ENCODE measurements around the gene MTCL1. TPM values are rescaled to one million over a fixed set of nuclear protein-coding genes. Genes with fewer than 3 reads are reported as not detected.

MTCL1 gene
- total and polyA plus RNA-seq, 10 of the 15 experiments (the other 5 are each of a cell fraction or from before 2014, with no cell fraction given), result 0.03 to 0.36 (median 0.13) TPM; not detected in 4

DNA sequence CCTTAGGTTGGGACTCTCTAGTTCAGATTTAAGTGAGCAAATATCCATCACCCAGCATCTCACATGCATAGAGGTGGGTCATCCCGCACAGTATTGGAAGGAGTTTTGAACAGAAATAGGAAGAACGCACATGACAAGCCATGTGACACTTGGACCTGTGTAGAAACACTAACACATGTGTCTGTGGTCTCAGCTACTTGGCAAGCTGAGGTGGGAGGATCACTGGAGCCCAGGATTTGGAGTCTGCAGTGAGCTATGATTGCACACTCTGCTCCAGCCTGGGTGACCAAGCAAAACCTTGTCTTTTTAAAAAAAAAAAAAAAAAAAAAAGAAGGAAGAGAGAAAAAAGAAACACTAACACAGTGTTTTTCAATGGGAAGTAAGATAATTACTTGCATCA is 5.4 kb upstream of the MTCL1 start (continued):
- no peak for TF ChIP-seq NRF1 (conservative IDR thresholded peaks at IDR 0.05; ENCODE audit: low read depth, low read length)

DNA sequence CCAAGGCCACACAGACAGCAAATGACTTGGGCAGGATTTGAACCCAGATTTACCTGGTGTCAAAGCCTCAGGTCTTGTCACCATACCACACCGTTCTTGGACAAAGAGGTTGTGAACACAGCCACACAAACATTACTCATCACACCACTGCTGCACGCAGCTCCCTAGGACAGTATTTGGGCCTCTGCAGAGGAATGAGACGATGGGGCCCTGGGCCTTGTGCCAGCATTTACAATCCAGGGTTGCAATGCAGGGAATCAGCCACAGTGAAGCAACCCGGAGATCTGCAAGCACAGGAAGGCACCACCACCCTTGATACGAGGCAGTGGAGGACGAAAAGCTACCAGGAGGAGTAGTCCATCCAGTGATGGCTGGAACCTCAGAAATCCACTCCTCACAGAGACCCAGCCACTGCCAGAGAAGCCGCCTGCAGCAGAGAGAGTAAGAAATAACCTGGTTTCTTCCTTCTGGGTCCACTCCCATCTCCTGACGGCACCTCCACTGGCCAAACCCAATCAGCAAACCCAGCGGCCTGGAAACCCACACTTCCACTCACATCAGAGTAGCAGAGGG is 3.7 kb upstream of the MTCL1 start:
- in situ Hi-C loops (cut with MboI) (loop anchor here (5.0 to 10.0 kb wide), 2 partner anchors 286 to 443 kb away; no protein-coding TSS in a partner anchor), intact Hi-C loops (cut with micrococcal nuclease; ENCODE audit: unreplicated experiment) (no loop called here)
- DNase-seq (ENCODE audit: low read depth, low spot score) (no peak), ATAC-seq (no peak), FAIRE-seq (no peak)
- H3K9ac ChIP-seq (ENCODE audit: control insufficient read depth, insufficient read depth, low read length), result no peak overlapping the region
- H3K9me3 ChIP-seq (replicated peaks; ENCODE audit: control insufficient read depth, insufficient read depth, low read length), result no peaks in the 10 kb centered on the region
- ChIA-PET POLR2A (no interaction called here), RAD21 (ENCODE audit: unreplicated experiment) (no interaction called here), CTCF (interaction anchor here (0.6 kb wide), 1 partner anchor 9 kb away, joined by 4 read pairs; no protein-coding TSS in a partner anchor), SMC1A (ENCODE audit: uncharacterized antibody, unreplicated experiment) (no interaction called here)
- H4K20me1 ChIP-seq (ENCODE audit: control insufficient read depth, insufficient read depth), result no peaks in the 10 kb centered on the region
- peaks cover 7% of the 10 kb centered on the region for H3K4me1 ChIP-seq (ENCODE audit: control insufficient read depth, insufficient read depth, low read length)
- 31% methylated on average over 9 of the region's 9 CpGs for WGBS (ENCODE audit: insufficient coverage, insufficient replicate concordance, low lambda C conversion rate, missing lambda C conversion rate)
- peaks cover 8 to 21% of the 10 kb centered on the region in 2 experiments for H3K27me3 ChIP-seq (replicated peaks in 1 of 2; ENCODE audit: control insufficient read depth in 2 of 2, insufficient read depth in 2 of 2, low read length in 1 of 2)
- BruUV-seq (replicated peaks), result no TSS peak
- H3K36me3 ChIP-seq (ENCODE audit: control insufficient read depth in 2 of 2, insufficient read depth in 2 of 2, low read length in 1 of 2), result no peaks in the 10 kb centered on the region
- H3K4me2 ChIP-seq (ENCODE audit: control insufficient read depth, insufficient read depth), result no peak overlapping the region
- no peak overlapping the region for H3K27ac ChIP-seq (ENCODE audit: control insufficient read depth, insufficient read depth)
- H3K4me3 ChIP-seq, result no peak overlapping the region
- H2AFZ ChIP-seq (ENCODE audit: control insufficient read depth, low read depth, low read length), result no peak overlapping the region
- H3K79me2 ChIP-seq (ENCODE audit: control insufficient read depth, insufficient read depth, low read length), result no peaks in the 10 kb centered on the region
- TF ChIP-seq, protein P1, sequence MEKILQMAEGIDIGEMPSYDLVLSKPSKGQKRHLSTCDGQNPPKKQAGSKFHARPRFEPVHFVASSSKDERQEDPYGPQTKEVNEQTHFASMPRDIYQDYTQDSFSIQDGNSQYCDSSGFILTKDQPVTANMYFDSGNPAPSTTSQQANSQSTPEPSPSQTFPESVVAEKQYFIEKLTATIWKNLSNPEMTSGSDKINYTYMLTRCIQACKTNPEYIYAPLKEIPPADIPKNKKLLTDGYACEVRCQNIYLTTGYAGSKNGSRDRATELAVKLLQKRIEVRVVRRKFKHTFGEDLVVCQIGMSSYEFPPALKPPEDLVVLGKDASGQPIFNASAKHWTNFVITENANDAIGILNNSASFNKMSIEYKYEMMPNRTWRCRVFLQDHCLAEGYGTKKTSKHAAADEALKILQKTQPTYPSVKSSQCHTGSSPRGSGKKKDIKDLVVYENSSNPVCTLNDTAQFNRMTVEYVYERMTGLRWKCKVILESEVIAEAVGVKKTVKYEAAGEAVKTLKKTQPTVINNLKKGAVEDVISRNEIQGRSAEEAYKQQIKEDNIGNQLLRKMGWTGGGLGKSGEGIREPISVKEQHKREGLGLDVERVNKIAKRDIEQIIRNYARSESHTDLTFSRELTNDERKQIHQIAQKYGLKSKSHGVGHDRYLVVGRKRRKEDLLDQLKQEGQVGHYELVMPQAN (conservative IDR thresholded peaks at IDR 0.05), result no peak
- TF ChIP-seq, protein P2, sequence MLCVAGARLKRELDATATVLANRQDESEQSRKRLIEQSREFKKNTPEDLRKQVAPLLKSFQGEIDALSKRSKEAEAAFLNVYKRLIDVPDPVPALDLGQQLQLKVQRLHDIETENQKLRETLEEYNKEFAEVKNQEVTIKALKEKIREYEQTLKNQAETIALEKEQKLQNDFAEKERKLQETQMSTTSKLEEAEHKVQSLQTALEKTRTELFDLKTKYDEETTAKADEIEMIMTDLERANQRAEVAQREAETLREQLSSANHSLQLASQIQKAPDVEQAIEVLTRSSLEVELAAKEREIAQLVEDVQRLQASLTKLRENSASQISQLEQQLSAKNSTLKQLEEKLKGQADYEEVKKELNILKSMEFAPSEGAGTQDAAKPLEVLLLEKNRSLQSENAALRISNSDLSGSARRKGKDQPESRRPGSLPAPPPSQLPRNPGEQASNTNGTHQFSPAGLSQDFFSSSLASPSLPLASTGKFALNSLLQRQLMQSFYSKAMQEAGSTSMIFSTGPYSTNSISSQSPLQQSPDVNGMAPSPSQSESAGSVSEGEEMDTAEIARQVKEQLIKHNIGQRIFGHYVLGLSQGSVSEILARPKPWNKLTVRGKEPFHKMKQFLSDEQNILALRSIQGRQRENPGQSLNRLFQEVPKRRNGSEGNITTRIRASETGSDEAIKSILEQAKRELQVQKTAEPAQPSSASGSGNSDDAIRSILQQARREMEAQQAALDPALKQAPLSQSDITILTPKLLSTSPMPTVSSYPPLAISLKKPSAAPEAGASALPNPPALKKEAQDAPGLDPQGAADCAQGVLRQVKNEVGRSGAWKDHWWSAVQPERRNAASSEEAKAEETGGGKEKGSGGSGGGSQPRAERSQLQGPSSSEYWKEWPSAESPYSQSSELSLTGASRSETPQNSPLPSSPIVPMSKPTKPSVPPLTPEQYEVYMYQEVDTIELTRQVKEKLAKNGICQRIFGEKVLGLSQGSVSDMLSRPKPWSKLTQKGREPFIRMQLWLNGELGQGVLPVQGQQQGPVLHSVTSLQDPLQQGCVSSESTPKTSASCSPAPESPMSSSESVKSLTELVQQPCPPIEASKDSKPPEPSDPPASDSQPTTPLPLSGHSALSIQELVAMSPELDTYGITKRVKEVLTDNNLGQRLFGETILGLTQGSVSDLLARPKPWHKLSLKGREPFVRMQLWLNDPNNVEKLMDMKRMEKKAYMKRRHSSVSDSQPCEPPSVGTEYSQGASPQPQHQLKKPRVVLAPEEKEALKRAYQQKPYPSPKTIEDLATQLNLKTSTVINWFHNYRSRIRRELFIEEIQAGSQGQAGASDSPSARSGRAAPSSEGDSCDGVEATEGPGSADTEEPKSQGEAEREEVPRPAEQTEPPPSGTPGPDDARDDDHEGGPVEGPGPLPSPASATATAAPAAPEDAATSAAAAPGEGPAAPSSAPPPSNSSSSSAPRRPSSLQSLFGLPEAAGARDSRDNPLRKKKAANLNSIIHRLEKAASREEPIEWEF (IDR thresholded peaks at IDR 0.05; ENCODE audit: insufficient replicate concordance, low read depth, low read length), result no peak
- no peak for TF ChIP-seq ZNF24 (IDR thresholded peaks at IDR 0.05)
- TF ChIP-seq, protein P3, sequence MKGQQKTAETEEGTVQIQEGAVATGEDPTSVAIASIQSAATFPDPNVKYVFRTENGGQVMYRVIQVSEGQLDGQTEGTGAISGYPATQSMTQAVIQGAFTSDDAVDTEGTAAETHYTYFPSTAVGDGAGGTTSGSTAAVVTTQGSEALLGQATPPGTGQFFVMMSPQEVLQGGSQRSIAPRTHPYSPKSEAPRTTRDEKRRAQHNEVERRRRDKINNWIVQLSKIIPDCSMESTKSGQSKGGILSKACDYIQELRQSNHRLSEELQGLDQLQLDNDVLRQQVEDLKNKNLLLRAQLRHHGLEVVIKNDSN (IDR thresholded peaks at IDR 0.05; ENCODE audit: borderline replicate concordance, extremely low read length, insufficient read depth, low read depth, low read length), result no peak
- no peak for TF ChIP-seq CBFB (IDR thresholded peaks at IDR 0.05; ENCODE audit: low read depth)
- TF ChIP-seq, protein P4, sequence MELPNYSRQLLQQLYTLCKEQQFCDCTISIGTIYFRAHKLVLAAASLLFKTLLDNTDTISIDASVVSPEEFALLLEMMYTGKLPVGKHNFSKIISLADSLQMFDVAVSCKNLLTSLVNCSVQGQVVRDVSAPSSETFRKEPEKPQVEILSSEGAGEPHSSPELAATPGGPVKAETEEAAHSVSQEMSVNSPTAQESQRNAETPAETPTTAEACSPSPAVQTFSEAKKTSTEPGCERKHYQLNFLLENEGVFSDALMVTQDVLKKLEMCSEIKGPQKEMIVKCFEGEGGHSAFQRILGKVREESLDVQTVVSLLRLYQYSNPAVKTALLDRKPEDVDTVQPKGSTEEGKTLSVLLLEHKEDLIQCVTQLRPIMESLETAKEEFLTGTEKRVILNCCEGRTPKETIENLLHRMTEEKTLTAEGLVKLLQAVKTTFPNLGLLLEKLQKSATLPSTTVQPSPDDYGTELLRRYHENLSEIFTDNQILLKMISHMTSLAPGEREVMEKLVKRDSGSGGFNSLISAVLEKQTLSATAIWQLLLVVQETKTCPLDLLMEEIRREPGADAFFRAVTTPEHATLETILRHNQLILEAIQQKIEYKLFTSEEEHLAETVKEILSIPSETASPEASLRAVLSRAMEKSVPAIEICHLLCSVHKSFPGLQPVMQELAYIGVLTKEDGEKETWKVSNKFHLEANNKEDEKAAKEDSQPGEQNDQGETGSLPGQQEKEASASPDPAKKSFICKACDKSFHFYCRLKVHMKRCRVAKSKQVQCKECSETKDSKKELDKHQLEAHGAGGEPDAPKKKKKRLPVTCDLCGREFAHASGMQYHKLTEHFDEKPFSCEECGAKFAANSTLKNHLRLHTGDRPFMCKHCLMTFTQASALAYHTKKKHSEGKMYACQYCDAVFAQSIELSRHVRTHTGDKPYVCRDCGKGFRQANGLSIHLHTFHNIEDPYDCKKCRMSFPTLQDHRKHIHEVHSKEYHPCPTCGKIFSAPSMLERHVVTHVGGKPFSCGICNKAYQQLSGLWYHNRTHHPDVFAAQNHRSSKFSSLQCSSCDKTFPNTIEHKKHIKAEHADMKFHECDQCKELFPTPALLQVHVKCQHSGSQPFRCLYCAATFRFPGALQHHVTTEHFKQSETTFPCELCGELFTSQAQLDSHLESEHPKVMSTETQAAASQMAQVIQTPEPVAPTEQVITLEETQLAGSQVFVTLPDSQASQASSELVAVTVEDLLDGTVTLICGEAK (IDR thresholded peaks at IDR 0.05; ENCODE audit: borderline replicate concordance), result no peak
- TF ChIP-seq CHD4 (IDR thresholded peaks at IDR 0.05), result no peak
- no peak for TF ChIP-seq ZBED1 (IDR thresholded peaks at IDR 0.05; ENCODE audit: borderline replicate concordance)
- no peak for TF ChIP-seq SP1 (IDR thresholded peaks at IDR 0.05; ENCODE audit: low read depth, low read length)

All from GM12878 (cell line).